ENCODE measurements around the gene BDH1. TPM values are rescaled to one million over a fixed set of nuclear protein-coding genes. Genes with fewer than 3 reads are reported as not detected.

Gene BDH1
- total RNA-seq, 1 donor from 2014 or later: not detected

GRCh38 chr3:197511130-197511529 is 44.6 kb downstream of the BDH1 start:
- H3K36me3 ChIP-seq: no peaks in the 10 kb centered on the region
- no peak overlapping the region for H3K27ac ChIP-seq
- TF ChIP-seq CTCF (IDR thresholded peaks at IDR 0.05): no peak
- no peaks in the 10 kb centered on the region for H3K9me3 ChIP-seq
- H3K4me3 ChIP-seq: no peak overlapping the region
- DNase-seq (ENCODE audit: low spot score in 2 of 2): no peak
- H3K4me1 ChIP-seq: no peaks in the 10 kb centered on the region
- H3K27me3 ChIP-seq: no peaks in the 10 kb centered on the region
- intact Hi-C loops (cut with DNase I): loop anchor here (10.0 kb wide), 1 partner anchor 286 kb away; no protein-coding TSS in a partner anchor

GRCh38 chr3:197510642-197511018 is 45.1 kb downstream of the BDH1 start:
- Histone ChIP-seq H3K9me3 (no peaks in the 10 kb centered on the region), H3K4me1 (no peaks in the 10 kb centered on the region), H3K4me3 (no peak overlapping the region), H3K27me3 (no peaks in the 10 kb centered on the region), H3K27ac (no peak overlapping the region), H3K36me3 (no peaks in the 10 kb centered on the region)
- intact Hi-C loops (cut with DNase I): loop anchor here (1.0 to 10.0 kb wide), 2 partner anchors 254 to 286 kb away; no protein-coding TSS in a partner anchor
- no peak for DNase-seq (ENCODE audit: low spot score in 2 of 2)
- no peak for TF ChIP-seq CTCF (IDR thresholded peaks at IDR 0.05)

GRCh38 chr3:197508924-197509775 is 46.6 kb downstream of the BDH1 start:
- no peaks in the 10 kb centered on the region for H3K9me3 ChIP-seq
- no peak for TF ChIP-seq CTCF (IDR thresholded peaks at IDR 0.05)
- H3K4me1 ChIP-seq: no peaks in the 10 kb centered on the region
- intact Hi-C loops (cut with DNase I): no loop called here
- no peaks in the 10 kb centered on the region for H3K27me3 ChIP-seq
- no peak for DNase-seq (ENCODE audit: low spot score in 2 of 2)
- H3K27ac ChIP-seq: no peak overlapping the region
- H3K36me3 ChIP-seq: no peaks in the 10 kb centered on the region
- H3K4me3 ChIP-seq: peak overlapping the region; percentile 47 to 75

GRCh38 chr3:197508461-197508860 is 47.3 kb downstream of the BDH1 start:
- Histone ChIP-seq H3K9me3 (no peaks in the 10 kb centered on the region), H3K36me3 (no peaks in the 10 kb centered on the region), H3K27ac (no peak overlapping the region), H3K27me3 (no peaks in the 10 kb centered on the region), H3K4me3 (no peak overlapping the region), H3K4me1 (no peaks in the 10 kb centered on the region)
- no peak for DNase-seq (ENCODE audit: low spot score in 2 of 2)
- TF ChIP-seq CTCF (IDR thresholded peaks at IDR 0.05): no peak
- intact Hi-C loops (cut with DNase I): no loop called here

- no peaks in the 10 kb centered on the region for H3K36me3 ChIP-seq
- TF ChIP-seq CTCF (IDR thresholded peaks at IDR 0.05): no peak
- H3K4me3 ChIP-seq: no peak overlapping the region
- DNase-seq (ENCODE audit: low spot score in 2 of 2): no peak
- H3K9me3 ChIP-seq: no peaks in the 10 kb centered on the region
- H3K27ac ChIP-seq: no peak overlapping the region
- no peaks in the 10 kb centered on the region for H3K4me1 ChIP-seq
- no peaks in the 10 kb centered on the region for H3K27me3 ChIP-seq
- intact Hi-C loops (cut with DNase I): no loop called here
These were observed 47.7 kb downstream of the BDH1 start for GRCh38 chr3:197508051-197508451.
